Astrocyte of the spinal cord (primary cell): Measurements from ENCODE around the gene DYNLT1.

ENCODE experiments used
- DNase-seq: peaks from one replicate; pipeline ENCODE4 v3.0.0; 2011; ENCODE audit warnings: low read depth, low spot score
- H3K4me3 ChIP-seq: 2 replicates; pipeline ENCODE4 v1.5.1; 2011; ENCODE audit warnings: low read depth, mild to moderate bottlenecking, low read length, moderate library complexity
- in situ Hi-C: cut with HindIII; loops from 2 replicates; pipeline ENCODE4 v1.10.0; 2017; ENCODE audit warnings: low sequenced_read_pairs
- TF ChIP-seq, protein P1 (sequence below): IDR thresholded peaks from 2 replicates; pipeline ENCODE4 v1.5.1; 2012; ENCODE audit warnings: low read depth, mild to moderate bottlenecking, low read length, inconsistent platforms

Gene DYNLT1

DNA sequence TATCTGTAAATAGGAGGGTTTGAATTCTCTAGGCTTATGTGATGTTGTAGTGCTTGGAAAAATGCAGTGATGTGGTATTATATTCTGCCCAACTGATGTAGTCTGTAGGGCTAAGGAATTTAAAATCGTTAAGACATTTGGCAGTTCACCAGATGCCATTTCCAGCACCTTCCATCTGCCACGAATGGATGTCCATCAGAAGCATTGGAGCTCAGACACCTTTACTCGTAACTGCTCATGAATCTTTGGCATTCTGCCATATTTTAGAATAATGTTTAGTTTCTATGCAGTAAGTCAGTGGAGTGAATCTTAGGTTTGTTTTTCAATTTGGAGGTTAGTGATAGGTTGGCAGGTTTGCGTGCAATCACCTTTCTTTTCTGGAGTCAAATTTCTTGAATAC, 3.0 kb upstream of the DYNLT1 start:
- TF ChIP-seq, protein P1, sequence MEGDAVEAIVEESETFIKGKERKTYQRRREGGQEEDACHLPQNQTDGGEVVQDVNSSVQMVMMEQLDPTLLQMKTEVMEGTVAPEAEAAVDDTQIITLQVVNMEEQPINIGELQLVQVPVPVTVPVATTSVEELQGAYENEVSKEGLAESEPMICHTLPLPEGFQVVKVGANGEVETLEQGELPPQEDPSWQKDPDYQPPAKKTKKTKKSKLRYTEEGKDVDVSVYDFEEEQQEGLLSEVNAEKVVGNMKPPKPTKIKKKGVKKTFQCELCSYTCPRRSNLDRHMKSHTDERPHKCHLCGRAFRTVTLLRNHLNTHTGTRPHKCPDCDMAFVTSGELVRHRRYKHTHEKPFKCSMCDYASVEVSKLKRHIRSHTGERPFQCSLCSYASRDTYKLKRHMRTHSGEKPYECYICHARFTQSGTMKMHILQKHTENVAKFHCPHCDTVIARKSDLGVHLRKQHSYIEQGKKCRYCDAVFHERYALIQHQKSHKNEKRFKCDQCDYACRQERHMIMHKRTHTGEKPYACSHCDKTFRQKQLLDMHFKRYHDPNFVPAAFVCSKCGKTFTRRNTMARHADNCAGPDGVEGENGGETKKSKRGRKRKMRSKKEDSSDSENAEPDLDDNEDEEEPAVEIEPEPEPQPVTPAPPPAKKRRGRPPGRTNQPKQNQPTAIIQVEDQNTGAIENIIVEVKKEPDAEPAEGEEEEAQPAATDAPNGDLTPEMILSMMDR = no peak
- H3K4me3 ChIP-seq = no peak overlapping the region
- in situ Hi-C loops = no loop called here
- peak; percentile 19 for DNase-seq

DNA sequence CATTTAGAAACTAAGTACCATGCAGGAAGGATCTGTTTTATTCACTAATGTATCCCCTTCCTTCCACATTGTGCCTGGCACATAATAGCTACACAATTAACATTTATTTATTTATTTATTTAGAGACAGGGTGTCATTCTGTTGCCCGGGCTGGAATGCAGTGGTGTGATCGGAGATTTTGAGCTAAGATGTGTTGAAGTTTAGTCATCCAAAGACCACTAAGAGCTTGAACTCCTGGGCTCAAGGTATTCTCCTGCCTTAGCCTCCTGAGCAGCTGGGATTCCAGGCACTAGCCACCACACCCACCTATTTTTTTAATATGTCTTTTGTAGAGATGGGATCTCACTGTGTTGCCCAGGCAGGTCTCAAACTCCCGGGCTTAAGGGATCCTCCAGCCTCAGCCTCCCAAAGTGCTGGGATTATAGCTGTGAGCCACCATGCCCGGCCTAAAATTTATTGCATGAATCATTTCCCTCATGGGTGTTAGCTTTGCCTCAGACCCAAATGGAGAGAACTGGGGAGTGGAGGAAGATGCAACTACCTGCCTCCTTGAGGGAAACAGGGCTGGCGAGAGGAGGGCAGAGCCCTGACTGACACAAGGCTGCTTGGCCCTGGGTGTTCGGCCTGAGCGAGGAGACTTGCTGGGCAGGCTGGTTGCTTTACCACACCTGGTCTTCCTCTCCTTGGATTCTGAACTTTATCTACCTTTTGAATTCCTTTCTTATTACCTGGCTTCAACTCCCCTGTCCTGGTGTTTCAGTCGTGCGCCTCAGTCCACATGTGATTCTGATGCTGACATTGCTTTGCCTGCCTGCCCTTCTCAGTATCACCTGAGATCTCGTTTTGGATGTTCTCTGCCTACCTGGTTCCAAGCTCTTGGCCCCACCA, 1.7 kb upstream of the DYNLT1 start:
- no peak for DNase-seq
- no peak overlapping the region for H3K4me3 ChIP-seq
- TF ChIP-seq, protein P1 = no peak
- in situ Hi-C loops = no loop called here

DNA sequence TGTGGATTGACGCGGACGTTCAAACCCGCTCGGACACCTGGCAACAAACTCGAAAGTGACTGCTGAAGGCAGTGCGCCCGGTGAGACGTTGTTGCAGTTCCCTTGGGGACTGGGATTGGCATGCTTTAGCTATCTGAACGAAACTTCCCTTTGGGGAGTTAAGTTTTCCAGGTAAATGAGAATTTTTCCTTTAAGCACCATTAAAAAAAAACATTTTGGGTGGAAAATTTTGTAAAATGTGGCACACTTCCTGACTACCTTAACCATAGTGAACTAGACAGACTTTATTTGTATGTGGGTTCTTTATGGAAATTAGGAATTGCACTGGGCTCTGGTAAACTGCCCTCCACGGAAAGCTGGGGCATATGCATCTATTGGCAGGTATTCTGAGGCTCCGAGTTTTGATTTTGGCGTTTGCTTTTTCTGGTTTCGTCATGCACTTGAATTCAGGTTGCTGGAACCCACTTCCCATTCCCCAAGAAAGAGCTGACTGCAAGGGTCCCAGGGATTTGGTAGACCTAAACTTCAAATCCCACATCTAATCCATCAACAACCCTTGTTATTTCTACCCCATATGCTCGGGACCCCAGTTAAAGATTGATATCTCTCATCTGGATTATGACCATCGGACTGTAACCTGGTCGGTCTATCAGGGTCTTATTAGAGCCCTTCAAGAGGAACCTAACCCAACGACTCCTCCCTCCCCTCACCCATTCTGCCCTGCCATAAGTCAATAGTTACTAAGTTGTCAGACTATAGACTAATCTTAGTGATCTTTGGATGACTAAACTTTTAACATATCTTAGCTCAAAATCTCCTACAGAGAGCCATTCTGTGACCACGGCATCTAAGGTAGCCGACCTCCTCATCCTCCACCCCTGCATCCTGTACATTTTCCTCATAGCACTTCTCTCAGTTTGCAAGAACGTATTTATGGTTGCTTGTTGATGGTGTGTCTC, 800 bp upstream of the DYNLT1 start:
- peak overlapping the region; percentile 88 for H3K4me3 ChIP-seq
- in situ Hi-C loops = no loop called here
- no peak for DNase-seq
- TF ChIP-seq, protein P1 = no peak

DNA sequence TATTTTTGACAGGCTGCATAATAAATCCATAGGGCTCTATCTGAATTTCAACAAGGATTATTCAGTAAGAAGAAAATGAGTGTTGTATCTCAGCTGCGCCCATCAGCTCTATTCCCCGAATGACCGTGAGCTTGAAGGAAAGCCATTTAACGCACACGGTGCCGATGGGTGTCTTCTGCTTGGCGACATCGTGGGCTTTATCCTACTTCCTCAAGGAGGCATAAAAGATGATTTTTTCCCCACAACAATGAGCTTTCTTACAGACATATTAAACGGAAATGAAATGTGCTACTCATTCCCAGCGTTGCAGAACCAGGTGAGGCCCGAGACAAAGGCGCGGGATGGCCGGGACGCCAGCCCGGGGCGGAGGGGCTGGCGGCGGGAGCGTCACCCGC, 710 bp downstream of the DYNLT1 start:
- TF ChIP-seq, protein P1 = no peak
- H3K4me3 ChIP-seq = peak overlapping the region; percentile 88
- peak; percentile 29 for DNase-seq
- in situ Hi-C loops = no loop called here

DNA sequence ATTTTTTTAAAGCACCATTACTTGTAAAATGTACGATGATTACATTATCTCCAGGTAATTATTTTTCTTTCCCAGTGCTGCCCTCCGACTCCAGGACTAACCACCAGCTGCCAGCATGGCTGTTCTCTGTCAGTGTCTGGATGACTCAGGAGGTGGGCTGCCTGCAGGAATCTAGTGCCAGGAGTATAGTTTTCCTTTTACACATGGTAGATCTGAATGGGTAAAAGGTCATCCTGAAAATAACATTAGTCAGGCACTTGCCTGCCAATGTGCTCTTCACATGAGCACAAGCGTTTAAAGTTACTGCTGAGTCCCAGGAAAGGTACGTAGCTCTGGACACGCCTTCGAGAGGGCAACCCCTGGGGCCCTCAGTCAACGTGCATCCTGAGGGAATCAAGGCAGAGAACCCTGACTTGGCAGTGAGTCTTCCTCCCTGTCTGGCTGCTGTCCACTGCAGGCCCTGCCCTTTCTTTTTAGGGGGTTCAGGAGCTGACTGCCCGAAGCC, 2.4 kb downstream of the DYNLT1 start:
- in situ Hi-C loops = no loop called here
- DNase-seq = peak; percentile 90
- TF ChIP-seq, protein P1 = no peak
- H3K4me3 ChIP-seq = peak overlapping the region; percentile 0

DNA sequence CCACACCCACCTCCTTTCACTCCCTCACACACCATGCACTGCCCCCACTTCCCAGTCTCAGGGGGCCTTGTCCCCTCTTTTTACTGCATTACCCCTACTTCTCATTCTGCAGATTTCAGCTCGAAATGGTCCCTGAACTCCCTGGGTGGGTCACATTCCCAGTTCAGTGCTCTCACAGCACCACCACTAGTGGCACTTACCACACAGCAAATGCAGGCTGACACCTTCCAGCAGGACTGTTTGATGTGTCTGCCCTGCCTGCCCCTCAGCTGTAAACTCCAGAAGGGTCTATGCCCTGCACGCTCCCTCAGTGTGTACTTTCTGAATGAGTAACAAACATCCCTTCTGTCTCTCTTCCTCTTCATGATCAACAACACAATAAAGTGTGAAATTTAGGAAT, 4.0 kb downstream of the DYNLT1 start:
- H3K4me3 ChIP-seq = no peak overlapping the region
- in situ Hi-C loops = no loop called here
- TF ChIP-seq, protein P1 = no peak
- DNase-seq = no peak
